GM12872 (cell line): ENCODE results near the gene HSBP1L1.

ENCODE experiments used
- TF ChIP-seq, protein P1 (sequence below): IDR thresholded peaks from 3 replicates; pipeline ENCODE4 v1.5.1; 2011; ENCODE audit warnings: low read depth, mild to moderate bottlenecking, low read length, moderate library complexity; ENCODE audit not compliant: insufficient read depth

HSBP1L1 gene

DNA sequence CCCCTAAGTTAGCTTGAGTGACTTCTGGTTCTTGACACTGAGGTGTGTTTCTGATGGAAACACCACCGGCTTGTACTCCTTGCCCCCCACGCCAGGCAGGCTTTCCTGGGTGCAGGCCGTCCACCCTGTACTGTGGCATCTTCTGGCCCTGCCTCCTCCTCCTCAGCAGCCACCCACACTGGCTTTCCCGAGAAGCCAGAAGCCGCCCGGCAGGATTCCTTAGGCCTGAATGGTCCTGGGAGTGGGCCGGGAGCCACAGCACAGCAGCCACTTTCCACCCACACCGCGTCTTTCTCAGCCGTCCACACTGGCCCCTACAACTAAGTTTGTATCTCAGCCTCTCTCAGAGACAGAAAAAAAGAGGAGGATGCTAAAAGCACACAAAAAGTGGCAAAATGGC is 2.1 kb upstream of the HSBP1L1 start:
- TF ChIP-seq, protein P1, sequence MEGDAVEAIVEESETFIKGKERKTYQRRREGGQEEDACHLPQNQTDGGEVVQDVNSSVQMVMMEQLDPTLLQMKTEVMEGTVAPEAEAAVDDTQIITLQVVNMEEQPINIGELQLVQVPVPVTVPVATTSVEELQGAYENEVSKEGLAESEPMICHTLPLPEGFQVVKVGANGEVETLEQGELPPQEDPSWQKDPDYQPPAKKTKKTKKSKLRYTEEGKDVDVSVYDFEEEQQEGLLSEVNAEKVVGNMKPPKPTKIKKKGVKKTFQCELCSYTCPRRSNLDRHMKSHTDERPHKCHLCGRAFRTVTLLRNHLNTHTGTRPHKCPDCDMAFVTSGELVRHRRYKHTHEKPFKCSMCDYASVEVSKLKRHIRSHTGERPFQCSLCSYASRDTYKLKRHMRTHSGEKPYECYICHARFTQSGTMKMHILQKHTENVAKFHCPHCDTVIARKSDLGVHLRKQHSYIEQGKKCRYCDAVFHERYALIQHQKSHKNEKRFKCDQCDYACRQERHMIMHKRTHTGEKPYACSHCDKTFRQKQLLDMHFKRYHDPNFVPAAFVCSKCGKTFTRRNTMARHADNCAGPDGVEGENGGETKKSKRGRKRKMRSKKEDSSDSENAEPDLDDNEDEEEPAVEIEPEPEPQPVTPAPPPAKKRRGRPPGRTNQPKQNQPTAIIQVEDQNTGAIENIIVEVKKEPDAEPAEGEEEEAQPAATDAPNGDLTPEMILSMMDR: no peak

DNA sequence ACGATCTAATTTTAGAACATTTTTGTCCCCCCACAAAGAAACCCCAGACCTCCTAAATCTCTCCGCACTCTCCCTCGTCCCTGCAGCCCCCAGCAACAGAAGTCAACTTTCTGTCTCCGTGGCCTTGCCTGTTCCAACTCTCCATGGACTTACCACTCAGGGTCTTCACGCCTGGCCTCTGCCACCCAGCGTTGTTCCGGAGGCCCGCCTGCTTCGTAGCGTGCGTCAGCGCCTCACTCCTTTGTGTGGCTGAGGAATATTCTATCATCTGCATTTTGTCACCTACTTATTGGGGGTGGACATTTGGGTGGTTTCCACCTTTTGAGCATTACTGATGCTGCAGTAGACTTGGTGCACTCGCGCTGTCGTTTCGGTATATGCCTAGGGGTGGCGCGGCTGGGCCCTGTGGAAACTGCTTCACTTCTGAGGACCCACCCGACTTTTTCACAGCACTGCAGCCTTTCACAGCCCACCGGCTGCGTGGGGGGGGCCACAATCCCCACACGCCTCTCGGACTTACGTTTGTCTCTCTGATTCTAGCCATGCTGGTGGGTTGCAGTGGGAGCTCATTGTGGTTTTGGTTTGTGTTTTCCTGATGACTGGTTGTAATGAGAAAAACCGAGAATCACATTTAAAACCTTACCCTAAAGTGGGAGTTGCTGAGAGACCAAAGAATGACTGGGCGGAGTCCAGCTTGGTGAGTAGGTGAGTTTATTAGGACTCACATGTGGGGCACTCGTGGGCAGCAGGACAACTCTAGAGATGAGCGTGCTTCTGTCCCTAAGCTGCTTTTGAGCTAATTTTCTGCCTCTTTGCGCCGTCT is 1.4 kb upstream of the HSBP1L1 start:
- TF ChIP-seq, protein P1: peak; percentile 46; the same call in 2 of the 3 replicates

DNA sequence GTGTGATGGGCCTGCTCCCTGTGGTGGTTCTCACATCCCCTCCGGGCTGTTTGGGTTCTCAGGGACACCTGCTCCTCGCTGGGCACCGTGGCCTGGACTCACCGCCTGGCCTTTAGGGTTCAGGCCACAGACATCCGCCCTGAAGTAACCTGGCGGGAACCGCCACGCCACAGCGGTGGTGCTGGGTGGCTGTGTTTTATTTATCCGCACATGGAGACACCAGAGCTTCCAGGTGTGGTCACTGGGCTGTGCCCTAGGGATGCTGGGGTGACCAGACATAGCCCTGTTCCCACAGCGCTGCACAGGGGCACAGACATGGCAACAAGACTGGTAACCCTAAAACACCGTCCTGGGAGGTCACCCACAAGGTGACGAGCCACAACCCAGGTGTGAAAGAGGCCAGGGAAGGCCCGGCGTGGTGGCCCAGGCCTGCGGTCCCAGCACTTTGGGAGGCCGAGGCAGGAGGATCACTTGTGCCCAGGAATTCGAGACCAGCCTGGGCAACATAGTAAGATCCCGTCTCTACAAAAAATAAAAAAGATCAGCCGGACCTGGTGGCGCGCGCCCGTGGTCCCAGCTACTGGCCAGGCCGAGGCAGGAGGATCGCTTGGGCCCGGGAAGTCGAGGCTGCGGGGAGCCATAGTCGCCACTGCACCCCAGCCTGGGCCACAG is 649 bp upstream of the HSBP1L1 start:
- TF ChIP-seq, protein P1: no peak

DNA sequence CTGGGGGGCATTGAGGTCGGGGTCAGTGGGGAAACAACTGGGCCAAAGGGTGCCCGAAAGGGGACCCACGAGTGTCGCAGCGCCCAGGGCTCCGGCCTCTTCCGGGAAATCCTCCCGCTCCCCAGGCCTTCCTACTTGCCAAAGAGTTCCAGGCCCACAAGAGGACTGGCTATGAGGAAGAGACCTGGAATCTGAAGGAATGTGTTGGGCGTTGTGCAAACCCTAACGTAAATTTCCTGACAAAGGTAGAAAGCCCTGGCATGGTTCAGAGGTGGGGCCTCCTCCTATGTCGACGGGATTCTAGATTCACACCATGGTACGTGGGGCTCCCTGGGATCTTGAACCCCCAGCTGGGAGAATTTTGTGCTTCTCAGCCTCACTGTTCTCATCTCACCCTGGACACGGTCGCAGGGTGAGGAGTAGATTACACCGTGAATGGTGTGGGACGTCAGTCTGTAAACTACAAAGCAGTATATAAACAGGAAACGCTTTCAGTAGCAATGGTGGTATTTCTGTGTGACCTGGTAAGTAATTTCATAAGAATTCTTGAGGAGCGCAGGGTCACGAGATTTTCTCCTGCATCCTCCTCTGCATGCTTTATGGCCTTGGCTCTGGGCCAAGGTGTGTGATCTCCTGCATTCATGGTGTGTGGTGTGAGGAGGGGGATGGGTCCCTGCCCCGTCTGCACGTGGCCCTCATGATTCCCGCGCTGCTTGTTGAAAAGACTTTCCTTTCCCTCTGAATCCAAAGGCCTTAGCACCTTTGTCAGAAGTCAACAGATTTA is 868 bp downstream of the HSBP1L1 start:
- TF ChIP-seq, protein P1: no peak

DNA sequence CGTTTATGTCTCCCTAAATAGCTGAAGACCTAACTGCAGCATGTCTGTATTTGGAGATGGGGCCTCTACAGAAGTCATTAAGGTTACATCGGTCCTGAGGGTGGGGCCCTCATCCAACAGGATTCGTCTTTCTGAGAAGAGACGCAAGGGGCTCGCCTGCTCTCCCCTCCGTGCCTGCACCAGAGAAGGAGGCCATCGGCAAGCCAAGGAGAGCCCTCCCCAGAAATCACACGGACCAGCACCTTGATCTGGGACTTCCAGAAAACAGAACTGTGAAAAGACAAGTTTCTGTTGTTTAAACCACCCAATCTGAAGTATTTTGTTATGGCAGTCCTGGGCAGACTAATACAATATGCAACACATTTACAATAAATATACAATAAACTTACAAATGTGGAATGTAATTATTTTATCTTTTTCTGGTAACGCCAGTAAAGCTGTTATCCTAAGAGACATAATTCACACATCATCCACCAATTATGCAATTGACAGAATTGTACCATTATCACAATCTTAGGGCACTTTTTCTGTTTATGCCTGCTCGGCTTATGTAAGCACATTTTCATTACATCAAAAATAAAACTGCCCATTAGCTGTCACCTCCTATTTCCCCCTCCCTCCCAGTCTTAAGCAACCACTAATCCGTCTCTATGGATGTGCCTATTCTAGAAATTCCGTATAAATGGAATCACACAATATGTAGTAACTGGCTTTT is 6.1 kb downstream of the HSBP1L1 start:
- TF ChIP-seq, protein P1: no peak

DNA sequence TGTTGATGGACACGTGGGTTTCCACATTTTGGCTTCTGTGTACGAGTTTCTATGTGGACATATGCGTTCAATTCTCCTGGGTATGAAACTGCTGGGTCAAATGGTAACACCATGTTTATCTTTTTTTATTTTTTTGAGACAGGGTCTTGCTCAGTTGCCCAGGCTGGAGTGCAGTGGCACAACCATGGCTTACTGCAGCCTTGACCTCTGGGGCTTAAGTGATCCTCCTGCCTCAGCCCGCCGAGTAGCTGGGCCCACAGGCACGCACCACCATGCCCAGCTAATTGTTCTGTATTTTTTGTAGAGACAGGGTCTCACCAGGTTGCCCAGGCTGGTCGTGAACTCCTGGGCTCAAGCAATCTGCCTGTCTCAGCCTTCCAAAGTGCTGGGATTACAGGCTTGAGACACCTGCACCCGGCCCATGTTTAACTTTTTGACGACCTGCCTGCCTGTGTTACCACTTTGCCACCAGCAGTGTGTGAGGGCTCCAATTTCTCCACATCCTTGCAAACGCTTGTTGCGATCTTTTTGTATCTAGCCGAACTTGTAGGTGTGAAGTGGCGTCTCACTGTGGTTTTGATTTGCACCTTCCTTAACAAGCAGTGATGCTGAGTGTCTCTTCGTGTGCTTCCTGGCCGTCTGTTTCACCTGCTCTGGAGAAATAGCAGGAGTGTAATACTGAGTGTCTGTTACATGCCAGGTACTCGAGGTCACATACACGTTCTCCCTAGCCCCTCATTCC is 6.9 kb downstream of the HSBP1L1 start:
- TF ChIP-seq, protein P1: no peak
